GM12878 (cell line): ENCODE measurements around the gene ADAMTS14. TPM values are rescaled to one million over a fixed set of nuclear protein-coding genes. Genes with fewer than 3 reads are reported as not detected.

Experiments used
- ATAC-seq: fragments of 200-7000 bp; cut with Tn5 transposase; 3 replicates; pipeline ENCODE4 v1.9.1; 2020; ENCODE audit warnings: mild to moderate bottlenecking, moderate library complexity
- BruUV-seq: library from RNA; stranded (reverse); fragments of 400-500 nt; replicated peaks from 2 replicates; lab custom pipeline; 2021; lab: Mats Ljungman, UMichigan
- CTCF ChIA-PET: fragments of 300-600 bp; sonication (Branson Sonifier 250); formaldehyde crosslinking; extraction: SDS; loops from one replicate; lab custom pipeline; 2021; ENCODE audit warnings: inconsistent platforms; lab: Yijun Ruan, JAX
- POLR2A ChIA-PET: fragments of 350-600 bp; formaldehyde crosslinking; extraction: SDS; loops from one replicate; lab custom pipeline; 2021; ENCODE audit warnings: inconsistent platforms; lab: Charles Lee
- RAD21 ChIA-PET: fragments of 300-600 bp; sonication (Branson Sonifier 250); formaldehyde crosslinking; loops from one replicate; lab custom pipeline; 2023; ENCODE audit warnings: antibody characterized with exemption; ENCODE audit not compliant: unreplicated experiment; lab: Charles Lee
- SMC1A ChIA-PET: fragments of 300-600 bp; sonication (Branson Sonifier 250); formaldehyde crosslinking; loops from one replicate; lab custom pipeline; 2023; ENCODE audit not compliant: unreplicated experiment, uncharacterized antibody; lab: Charles Lee
- DNase-seq: peaks from one replicate; pipeline ENCODE4 v3.0.0-alpha.2; 2011; ENCODE audit warnings: low read depth, low spot score
- FAIRE-seq: peaks from 3 replicates; lab custom pipeline; 2011; peaks lifted over from hg19 to GRCh38; lab: Jason Lieb, UNC
- H2AFZ ChIP-seq: 2 replicates; pipeline ENCODE4 v1.6.0; 2011; ENCODE audit warnings: low read depth, low read length, control low read depth; ENCODE audit not compliant: control insufficient read depth
- H3K27ac ChIP-seq: 2 replicates; pipeline ENCODE4 v1.5.1; 2011; ENCODE audit warnings: control low read depth; ENCODE audit not compliant: control insufficient read depth, insufficient read depth
- H3K27me3 ChIP-seq, 2 experiments: replicated peaks in 1 of 2; 2 replicates each; pipeline versions ENCODE4 v1.6.0 to v1.6.1; 2011; ENCODE audit warnings: low read length in 1 of 2; ENCODE audit not compliant: control insufficient read depth in 2 of 2, insufficient read depth in 2 of 2
- H3K36me3 ChIP-seq, 2 experiments: 2 replicates each; pipeline ENCODE4 v1.5.1; 2011; ENCODE audit warnings: low read length in 1 of 2; ENCODE audit not compliant: control insufficient read depth in 2 of 2, insufficient read depth in 2 of 2
- H3K4me1 ChIP-seq: 2 replicates; pipeline ENCODE4 v1.6.1; 2011; ENCODE audit warnings: mild to moderate bottlenecking, low read length, moderate library complexity, mixed read lengths; ENCODE audit not compliant: control insufficient read depth, insufficient read depth
- H3K4me2 ChIP-seq: 2 replicates; pipeline ENCODE4 v1.6.0; 2011; ENCODE audit warnings: control low read depth; ENCODE audit not compliant: control insufficient read depth, insufficient read depth
- H3K4me3 ChIP-seq: fragments of 200-600 bp; sonication (generic); 2 replicates; pipeline ENCODE4 v1.5.1; 2016
- H3K79me2 ChIP-seq: 2 replicates; pipeline ENCODE4 v1.6.0; 2011; ENCODE audit warnings: low read length; ENCODE audit not compliant: control insufficient read depth, insufficient read depth
- H3K9ac ChIP-seq: 2 replicates; pipeline ENCODE4 v1.8.0; 2011; ENCODE audit warnings: low read length, control low read depth, mixed read lengths; ENCODE audit not compliant: control insufficient read depth, insufficient read depth
- H3K9me3 ChIP-seq: replicated peaks from 3 replicates; pipeline ENCODE4 v1.5.1; 2011; ENCODE audit warnings: mild to moderate bottlenecking, low read length; ENCODE audit not compliant: control insufficient read depth, insufficient read depth
- H4K20me1 ChIP-seq: 2 replicates; pipeline ENCODE4 v1.6.0; 2011; ENCODE audit not compliant: control insufficient read depth, insufficient read depth
- CEBPB ChIP-seq, 2 experiments: fragments of 150-350 bp in 1 of 2; IDR thresholded peaks; 2 replicates each; pipeline ENCODE4 v1.6.1; 2012 to 2014; ENCODE audit warnings: low read depth in 2 of 2, low read length in 2 of 2, borderline replicate concordance in 1 of 2, inconsistent platforms in 1 of 2
- FOXK2 ChIP-seq: fragments of 450-650 bp; IDR thresholded peaks from 2 replicates; pipeline ENCODE4 v1.6.1; 2017; ENCODE audit warnings: mild to moderate bottlenecking, moderate library complexity
- FOXM1 ChIP-seq: IDR thresholded peaks from 2 replicates; pipeline ENCODE4 v1.6.1; 2012; ENCODE audit warnings: low read depth, mild to moderate bottlenecking, inconsistent platforms, low read length, moderate library complexity
- GATAD2B ChIP-seq: fragments of 450-650 bp; conservative IDR thresholded peaks from 2 replicates; pipeline ENCODE4 v1.6.1; 2017; ENCODE audit warnings: low read depth, mild to moderate bottlenecking, moderate library complexity
- JUND ChIP-seq: IDR thresholded peaks from 2 replicates; pipeline ENCODE4 v1.6.1; 2012; ENCODE audit warnings: low read depth, mild to moderate bottlenecking, low read length, improper control_type of control experiment, moderate library complexity
- KLF5 ChIP-seq: fragments of 450-650 bp; IDR thresholded peaks from 2 replicates; pipeline ENCODE4 v1.6.1; 2014; ENCODE audit warnings: mild to moderate bottlenecking; ENCODE audit not compliant: partially characterized antibody
- MEF2A ChIP-seq: IDR thresholded peaks from 2 replicates; pipeline ENCODE4 v1.6.1; 2011; ENCODE audit warnings: low read depth, mild to moderate bottlenecking, low read length, moderate library complexity; ENCODE audit not compliant: insufficient read depth
- NFYB ChIP-seq: IDR thresholded peaks from 2 replicates; pipeline ENCODE4 v1.6.1; 2011; ENCODE audit warnings: low read depth, mild to moderate bottlenecking, low read length, improper control_type of control experiment, moderate library complexity; ENCODE audit not compliant: insufficient read depth
- PML ChIP-seq: IDR thresholded peaks from 2 replicates; pipeline ENCODE4 v1.6.1; 2012; ENCODE audit warnings: low read length, inconsistent platforms
- RCOR1 ChIP-seq: conservative IDR thresholded peaks from 2 replicates; pipeline ENCODE4 v1.6.1; 2012; ENCODE audit warnings: low read depth, low read length, improper control_type of control experiment
- WRNIP1 ChIP-seq: IDR thresholded peaks from 2 replicates; pipeline ENCODE4 v1.6.1; 2011; ENCODE audit warnings: low read depth, low read length, improper control_type of control experiment, borderline replicate concordance
- ZNF24 ChIP-seq: fragments of 450-650 bp; IDR thresholded peaks from 2 replicates; pipeline ENCODE4 v1.6.1; 2017; ENCODE audit warnings: antibody characterized with exemption, mild to moderate bottlenecking
- WGBS: methylation state at CpG from one replicate; pipeline ENCODE4 v1.1.6; 2016; ENCODE audit warnings: low lambda C conversion rate; ENCODE audit not compliant: insufficient replicate concordance, insufficient coverage; ENCODE audit errors: missing lambda C conversion rate; 5-methylcytosine and 5-hydroxymethylcytosine counted together
- in situ Hi-C: fragments of 300-500 bp; cut with MboI; formaldehyde crosslinking; loops from 9 replicates; pipeline ENCODE4 v1.14.3; 2018; ENCODE audit warnings: mixed read lengths
- intact Hi-C: fragments of 100-400 bp; cut with micrococcal nuclease; formaldehyde crosslinking; loops from one replicate; pipeline ENCODE4 v1.14.2; 2022; ENCODE audit not compliant: unreplicated experiment
- polyA plus RNA-seq, 11 experiments: library from polyadenylated mRNA; depleted of rRNA in 4 of 11; unstranded in 6 of 11; stranded (reverse) in 5 of 11; fragments of >200 nt; fragmentation: Nextera tagmentation in 4 of 11; fragmentation: Illumina TruSeq in 1 of 11; extraction: Ambion mirVana in 4 of 11; extraction: Trizol in 1 of 11; gene quantifications; 1 replicate in 1 of 11; 2 replicates in 10 of 11; pipeline versions ENCODE4 v1.2.1 to v1.2.3, GENCODE V29; 2011 to 2016; ENCODE audit warnings: inconsistent platforms in 2 of 11, missing spikeins in 2 of 11, low read depth in 1 of 11
- total RNA-seq, 4 experiments: library from RNA; depleted of rRNA in 3 of 4; stranded (reverse); fragments of >200 nt in 3 of 4; fragmentation: Illumina TruSeq in 1 of 4; extraction: Trizol in 1 of 4; gene quantifications; 2 replicates each; pipeline versions ENCODE4 v1.2.1 to v1.2.3, GENCODE V29; 2013 to 2021
- TF ChIP-seq, protein P1 (sequence below): fragments of 450-650 bp; IDR thresholded peaks from 2 replicates; pipeline ENCODE4 v1.6.1; 2017; ENCODE audit warnings: antibody characterized with exemption, mild to moderate bottlenecking, moderate library complexity
- TF ChIP-seq, protein P2 (sequence below): fragments of 150-350 bp; IDR thresholded peaks from 2 replicates; pipeline ENCODE4 v1.6.1; 2014; ENCODE audit warnings: mild to moderate bottlenecking, low read depth, low read length
- TF ChIP-seq, protein P3 (sequence below): fragments of 450-650 bp; IDR thresholded peaks from 2 replicates; pipeline ENCODE4 v1.6.1; 2017; ENCODE audit warnings: mild to moderate bottlenecking, moderate library complexity

Gene ADAMTS14
- total and polyA plus RNA-seq, 10 of the 15 experiments (the other 5 are each of a cell fraction or from before 2014, with no cell fraction given): 0.03 to 0.05 TPM; not detected in 8

DNA sequence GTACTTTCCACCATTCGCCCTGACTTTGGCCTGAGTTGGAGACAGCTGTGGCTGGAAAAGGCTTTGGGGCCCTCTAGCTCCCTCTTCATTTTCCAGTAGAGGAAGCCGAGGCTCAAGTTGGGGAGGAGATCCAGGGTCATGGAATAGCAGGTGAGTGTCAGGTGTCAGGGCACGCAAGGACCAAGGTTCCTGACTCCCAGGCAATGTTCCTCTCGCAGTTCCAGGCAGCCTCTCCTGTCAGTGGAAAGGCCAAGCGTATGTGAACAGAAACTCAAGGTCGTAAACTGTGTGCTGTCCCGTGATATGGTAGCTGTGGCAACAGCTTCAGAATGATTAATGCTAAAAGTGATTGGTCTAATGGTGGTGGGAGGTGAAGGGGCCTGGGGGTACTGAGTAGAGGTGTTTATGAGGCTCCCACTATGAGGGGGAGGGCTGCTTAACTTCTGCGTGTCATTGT is 13.2 kb downstream of the ADAMTS14 start:
- no peaks in the 10 kb centered on the region for H3K79me2 ChIP-seq
- H3K36me3 ChIP-seq: no peaks in the 10 kb centered on the region
- intact Hi-C loops: no loop called here
- FAIRE-seq (no peak), ATAC-seq (no peak), DNase-seq (no peak)
- RAD21 ChIA-PET: no interaction called here
- no peak overlapping the region for H2AFZ ChIP-seq
- H3K9ac ChIP-seq: no peak overlapping the region
- no peaks in the 10 kb centered on the region for H3K9me3 ChIP-seq
- WGBS: 65% methylated on average over 8 of the region's 8 CpGs
- H4K20me1 ChIP-seq: no peaks in the 10 kb centered on the region
- no peaks in the 10 kb centered on the region for H3K27me3 ChIP-seq
- no peak overlapping the region for H3K27ac ChIP-seq
- SMC1A ChIA-PET: interaction anchor here (0.7 kb wide), 1 partner anchor 1804 kb away, joined by 3 read pairs; no protein-coding TSS in a partner anchor
- no peak overlapping the region for H3K4me2 ChIP-seq
- H3K4me3 ChIP-seq: no peak overlapping the region
- BruUV-seq: no TSS peak
- in situ Hi-C loops: no loop called here
- peaks cover 10% of the 10 kb centered on the region for H3K4me1 ChIP-seq
- CTCF ChIA-PET: no interaction called here
- POLR2A ChIA-PET: no interaction called here
- TF ChIP-seq JUND: no peak
- TF ChIP-seq ZNF24: no peak
- no peak for TF ChIP-seq MEF2A
- TF ChIP-seq WRNIP1: no peak
- no peak for TF ChIP-seq RCOR1
- no peak for TF ChIP-seq NFYB
- TF ChIP-seq, protein P1, sequence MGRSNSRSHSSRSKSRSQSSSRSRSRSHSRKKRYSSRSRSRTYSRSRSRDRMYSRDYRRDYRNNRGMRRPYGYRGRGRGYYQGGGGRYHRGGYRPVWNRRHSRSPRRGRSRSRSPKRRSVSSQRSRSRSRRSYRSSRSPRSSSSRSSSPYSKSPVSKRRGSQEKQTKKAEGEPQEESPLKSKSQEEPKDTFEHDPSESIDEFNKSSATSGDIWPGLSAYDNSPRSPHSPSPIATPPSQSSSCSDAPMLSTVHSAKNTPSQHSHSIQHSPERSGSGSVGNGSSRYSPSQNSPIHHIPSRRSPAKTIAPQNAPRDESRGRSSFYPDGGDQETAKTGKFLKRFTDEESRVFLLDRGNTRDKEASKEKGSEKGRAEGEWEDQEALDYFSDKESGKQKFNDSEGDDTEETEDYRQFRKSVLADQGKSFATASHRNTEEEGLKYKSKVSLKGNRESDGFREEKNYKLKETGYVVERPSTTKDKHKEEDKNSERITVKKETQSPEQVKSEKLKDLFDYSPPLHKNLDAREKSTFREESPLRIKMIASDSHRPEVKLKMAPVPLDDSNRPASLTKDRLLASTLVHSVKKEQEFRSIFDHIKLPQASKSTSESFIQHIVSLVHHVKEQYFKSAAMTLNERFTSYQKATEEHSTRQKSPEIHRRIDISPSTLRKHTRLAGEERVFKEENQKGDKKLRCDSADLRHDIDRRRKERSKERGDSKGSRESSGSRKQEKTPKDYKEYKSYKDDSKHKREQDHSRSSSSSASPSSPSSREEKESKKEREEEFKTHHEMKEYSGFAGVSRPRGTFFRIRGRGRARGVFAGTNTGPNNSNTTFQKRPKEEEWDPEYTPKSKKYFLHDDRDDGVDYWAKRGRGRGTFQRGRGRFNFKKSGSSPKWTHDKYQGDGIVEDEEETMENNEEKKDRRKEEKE: no peak
- TF ChIP-seq, protein P2, sequence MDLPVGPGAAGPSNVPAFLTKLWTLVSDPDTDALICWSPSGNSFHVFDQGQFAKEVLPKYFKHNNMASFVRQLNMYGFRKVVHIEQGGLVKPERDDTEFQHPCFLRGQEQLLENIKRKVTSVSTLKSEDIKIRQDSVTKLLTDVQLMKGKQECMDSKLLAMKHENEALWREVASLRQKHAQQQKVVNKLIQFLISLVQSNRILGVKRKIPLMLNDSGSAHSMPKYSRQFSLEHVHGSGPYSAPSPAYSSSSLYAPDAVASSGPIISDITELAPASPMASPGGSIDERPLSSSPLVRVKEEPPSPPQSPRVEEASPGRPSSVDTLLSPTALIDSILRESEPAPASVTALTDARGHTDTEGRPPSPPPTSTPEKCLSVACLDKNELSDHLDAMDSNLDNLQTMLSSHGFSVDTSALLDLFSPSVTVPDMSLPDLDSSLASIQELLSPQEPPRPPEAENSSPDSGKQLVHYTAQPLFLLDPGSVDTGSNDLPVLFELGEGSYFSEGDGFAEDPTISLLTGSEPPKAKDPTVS: no peak
- TF ChIP-seq FOXM1: no peak
- TF ChIP-seq PML: no peak
- TF ChIP-seq, protein P3, sequence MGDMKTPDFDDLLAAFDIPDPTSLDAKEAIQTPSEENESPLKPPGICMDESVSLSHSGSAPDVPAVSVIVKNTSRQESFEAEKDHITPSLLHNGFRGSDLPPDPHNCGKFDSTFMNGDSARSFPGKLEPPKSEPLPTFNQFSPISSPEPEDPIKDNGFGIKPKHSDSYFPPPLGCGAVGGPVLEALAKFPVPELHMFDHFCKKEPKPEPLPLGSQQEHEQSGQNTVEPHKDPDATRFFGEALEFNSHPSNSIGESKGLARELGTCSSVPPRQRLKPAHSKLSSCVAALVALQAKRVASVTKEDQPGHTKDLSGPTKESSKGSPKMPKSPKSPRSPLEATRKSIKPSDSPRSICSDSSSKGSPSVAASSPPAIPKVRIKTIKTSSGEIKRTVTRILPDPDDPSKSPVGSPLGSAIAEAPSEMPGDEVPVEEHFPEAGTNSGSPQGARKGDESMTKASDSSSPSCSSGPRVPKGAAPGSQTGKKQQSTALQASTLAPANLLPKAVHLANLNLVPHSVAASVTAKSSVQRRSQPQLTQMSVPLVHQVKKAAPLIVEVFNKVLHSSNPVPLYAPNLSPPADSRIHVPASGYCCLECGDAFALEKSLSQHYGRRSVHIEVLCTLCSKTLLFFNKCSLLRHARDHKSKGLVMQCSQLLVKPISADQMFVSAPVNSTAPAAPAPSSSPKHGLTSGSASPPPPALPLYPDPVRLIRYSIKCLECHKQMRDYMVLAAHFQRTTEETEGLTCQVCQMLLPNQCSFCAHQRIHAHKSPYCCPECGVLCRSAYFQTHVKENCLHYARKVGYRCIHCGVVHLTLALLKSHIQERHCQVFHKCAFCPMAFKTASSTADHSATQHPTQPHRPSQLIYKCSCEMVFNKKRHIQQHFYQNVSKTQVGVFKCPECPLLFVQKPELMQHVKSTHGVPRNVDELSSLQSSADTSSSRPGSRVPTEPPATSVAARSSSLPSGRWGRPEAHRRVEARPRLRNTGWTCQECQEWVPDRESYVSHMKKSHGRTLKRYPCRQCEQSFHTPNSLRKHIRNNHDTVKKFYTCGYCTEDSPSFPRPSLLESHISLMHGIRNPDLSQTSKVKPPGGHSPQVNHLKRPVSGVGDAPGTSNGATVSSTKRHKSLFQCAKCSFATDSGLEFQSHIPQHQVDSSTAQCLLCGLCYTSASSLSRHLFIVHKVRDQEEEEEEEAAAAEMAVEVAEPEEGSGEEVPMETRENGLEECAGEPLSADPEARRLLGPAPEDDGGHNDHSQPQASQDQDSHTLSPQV: no peak
- no peak for TF ChIP-seq CEBPB (IDR thresholded peaks at IDR 0.05; ENCODE audit: borderline replicate concordance in 1 of 2, low read depth in 2 of 2, low read length in 2 of 2)
- no peak for TF ChIP-seq GATAD2B
- no peak for TF ChIP-seq FOXK2
- TF ChIP-seq KLF5: no peak
